ENCODE measurements around the gene ZSCAN20.

ZSCAN20 gene

GRCh38 chr1:33466159-33466558, 6.3 kb upstream of the ZSCAN20 start:
- TF ChIP-seq SIN3A (IDR thresholded peaks at IDR 0.05; ENCODE audit: borderline replicate concordance, insufficient read depth, low read length) = no peak
- no peak for TF ChIP-seq TAF1 (IDR thresholded peaks at IDR 0.05; ENCODE audit: borderline replicate concordance, insufficient read depth, low read length)

DNA sequence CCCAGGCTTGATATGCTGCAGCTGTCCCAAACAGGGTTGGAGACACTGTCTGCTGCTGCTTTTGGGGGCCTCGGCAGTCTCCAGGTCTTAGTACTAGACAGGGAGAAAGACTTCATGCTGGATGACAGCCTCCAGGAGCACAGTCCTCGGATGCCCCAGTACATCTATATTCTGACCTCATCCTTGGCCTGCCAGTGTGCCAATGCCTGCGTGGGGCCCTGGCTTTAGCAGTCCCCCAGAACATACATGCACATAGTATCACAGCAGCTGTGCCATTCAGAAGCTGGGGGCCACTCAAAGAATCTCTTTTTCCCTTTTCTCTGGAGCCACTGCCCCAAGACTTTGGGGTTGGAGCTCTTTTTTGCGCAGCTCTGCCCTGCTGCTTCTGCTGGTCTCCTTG, 4.4 kb upstream of the ZSCAN20 start:
- TF ChIP-seq SIN3A (IDR thresholded peaks at IDR 0.05; ENCODE audit: borderline replicate concordance, insufficient read depth, low read length) (no peak), TAF1 (IDR thresholded peaks at IDR 0.05; ENCODE audit: borderline replicate concordance, insufficient read depth, low read length) (no peak), FOXP2 (optimal IDR thresholded peaks at IDR 0.05; ENCODE audit: borderline replicate concordance, extremely low read depth, extremely low read length, insufficient read depth) (no peak), REST (IDR thresholded peaks at IDR 0.05; ENCODE audit: insufficient read depth in 1 of 2, low read depth in 2 of 2, low read length in 2 of 2) (no peak), POLR2AphosphoS5 (IDR thresholded peaks at IDR 0.05; ENCODE audit: low read depth, low read length) (no peak)

DNA sequence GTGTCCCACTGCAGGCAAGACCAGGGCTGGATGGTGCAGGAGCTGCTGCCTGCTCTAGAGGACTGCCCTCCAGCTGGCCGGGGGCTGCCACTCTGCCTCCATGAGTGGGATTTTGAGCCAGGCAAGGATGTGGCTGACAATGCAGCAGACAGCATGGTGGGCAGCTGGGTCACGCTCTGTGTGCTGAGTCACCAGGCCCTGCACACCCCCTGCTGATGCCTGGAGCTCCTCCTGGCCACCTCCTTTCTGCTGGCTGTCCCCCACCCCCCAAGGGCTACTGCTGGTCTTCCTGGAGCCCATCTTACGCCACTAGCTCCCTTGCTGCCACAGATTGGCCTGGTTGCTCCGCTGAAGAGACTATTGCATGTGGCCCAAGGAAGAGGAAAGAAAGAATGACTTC, 3.9 kb upstream of the ZSCAN20 start:
- no peak for TF ChIP-seq TAF1 (IDR thresholded peaks at IDR 0.05; ENCODE audit: borderline replicate concordance, insufficient read depth, low read length)
- no peak for TF ChIP-seq REST (IDR thresholded peaks at IDR 0.05; ENCODE audit: insufficient read depth in 1 of 2, low read depth in 2 of 2, low read length in 2 of 2)
- no peak for TF ChIP-seq FOXP2 (optimal IDR thresholded peaks at IDR 0.05; ENCODE audit: borderline replicate concordance, extremely low read depth, extremely low read length, insufficient read depth)
- no peak for TF ChIP-seq POLR2AphosphoS5 (IDR thresholded peaks at IDR 0.05; ENCODE audit: low read depth, low read length)
- TF ChIP-seq SIN3A (IDR thresholded peaks at IDR 0.05; ENCODE audit: borderline replicate concordance, insufficient read depth, low read length) = no peak

GRCh38 chr1:33468967-33469366, 3.5 kb upstream of the ZSCAN20 start:
- TF ChIP-seq SIN3A (IDR thresholded peaks at IDR 0.05; ENCODE audit: borderline replicate concordance, insufficient read depth, low read length) (no peak), POLR2AphosphoS5 (IDR thresholded peaks at IDR 0.05; ENCODE audit: low read depth, low read length) (no peak), FOXP2 (optimal IDR thresholded peaks at IDR 0.05; ENCODE audit: borderline replicate concordance, extremely low read depth, extremely low read length, insufficient read depth) (no peak), TAF1 (IDR thresholded peaks at IDR 0.05; ENCODE audit: borderline replicate concordance, insufficient read depth, low read length) (no peak), REST (IDR thresholded peaks at IDR 0.05; ENCODE audit: insufficient read depth in 1 of 2, low read depth in 2 of 2, low read length in 2 of 2) (no peak)

GRCh38 chr1:33469691-33470090, 2.8 kb upstream of the ZSCAN20 start:
- TF ChIP-seq SIN3A (IDR thresholded peaks at IDR 0.05; ENCODE audit: borderline replicate concordance, insufficient read depth, low read length) = no peak
- TF ChIP-seq FOXP2 (optimal IDR thresholded peaks at IDR 0.05; ENCODE audit: borderline replicate concordance, extremely low read depth, extremely low read length, insufficient read depth) = no peak
- no peak for TF ChIP-seq TAF1 (IDR thresholded peaks at IDR 0.05; ENCODE audit: borderline replicate concordance, insufficient read depth, low read length)
- no peak for TF ChIP-seq REST (IDR thresholded peaks at IDR 0.05; ENCODE audit: insufficient read depth in 1 of 2, low read depth in 2 of 2, low read length in 2 of 2)
- TF ChIP-seq POLR2AphosphoS5 (IDR thresholded peaks at IDR 0.05; ENCODE audit: low read depth, low read length) = no peak
